IMR-90 (cell line): ENCODE results near the gene NDOR1. TPM values are rescaled to one million over a fixed set of nuclear protein-coding genes. Genes with fewer than 3 reads are reported as not detected.

ENCODE experiments used
- ATAC-seq: fragments of 200-7000 bp; cut with Tn5 transposase; 2 replicates; pipeline ENCODE4 v1.9.1; 2020; ENCODE audit warnings: low read depth, mild to moderate bottlenecking, moderate library complexity
- BruUV-seq: library from RNA; stranded (reverse); fragments of 400-500 nt; replicated peaks from 2 replicates; lab custom pipeline; 2021; lab: Mats Ljungman, UMichigan
- CTCF ChIA-PET: fragments of 300-600 bp; formaldehyde crosslinking; extraction: SDS; loops from one replicate; lab custom pipeline; 2021; ENCODE audit warnings: antibody characterized with exemption; lab: Yijun Ruan, JAX
- POLR2A ChIA-PET: fragments of 300-600 bp; sonication (Branson Sonifier 250); formaldehyde crosslinking; loops from one replicate; lab custom pipeline; 2022; ENCODE audit warnings: antibody characterized with exemption; ENCODE audit not compliant: unreplicated experiment; lab: Charles Lee
- DNase-seq: peaks from one replicate; pipeline ENCODE4 v3.0.0; 2013
- H2AFZ ChIP-seq: replicated peaks from 2 replicates; pipeline ENCODE3; 2013; ENCODE audit warnings: low read length, mild to moderate bottlenecking; ENCODE audit not compliant: poor library complexity
- H2AK5ac ChIP-seq: 2 replicates; pipeline ENCODE4 v1.6.1; 2013; ENCODE audit warnings: low read depth, low read length, inconsistent platforms
- H2AK9ac ChIP-seq: replicated peaks from 2 replicates; pipeline ENCODE3; 2013; ENCODE audit warnings: mild to moderate bottlenecking, low read depth, low read length, moderate library complexity; ENCODE audit not compliant: poor library complexity
- H2BK120ac ChIP-seq: 2 replicates; pipeline ENCODE4 v1.6.1; 2013; ENCODE audit warnings: low read depth, low read length, inconsistent platforms
- H2BK15ac ChIP-seq: 3 replicates; pipeline ENCODE4 v1.6.1; 2013; ENCODE audit warnings: low read depth, low read length, inconsistent platforms
- H2BK20ac ChIP-seq: 2 replicates; pipeline ENCODE4 v1.6.1; 2013; ENCODE audit warnings: low read depth, mild to moderate bottlenecking, inconsistent platforms, low read length, moderate library complexity
- H2BK5ac ChIP-seq: 2 replicates; pipeline ENCODE4 v1.6.1; 2013; ENCODE audit warnings: mild to moderate bottlenecking, low read depth, low read length, inconsistent platforms; ENCODE audit not compliant: poor library complexity, severe bottlenecking
- H3K14ac ChIP-seq: replicated peaks from 2 replicates; pipeline ENCODE4 v1.6.1; 2013; ENCODE audit warnings: low read depth, low read length, inconsistent platforms
- H3K18ac ChIP-seq: 2 replicates; pipeline ENCODE4 v1.6.1; 2013; ENCODE audit warnings: low read depth, low read length, control low read depth
- H3K23ac ChIP-seq: 2 replicates; pipeline ENCODE4 v1.6.1; 2013; ENCODE audit warnings: low read depth, low read length, inconsistent platforms
- H3K27ac ChIP-seq: 2 replicates; pipeline ENCODE4 v1.5.1; 2013; ENCODE audit warnings: mild to moderate bottlenecking, control low read depth, low read length; ENCODE audit not compliant: insufficient read depth
- H3K27me3 ChIP-seq: 2 replicates; pipeline ENCODE4 v1.6.1; 2013; ENCODE audit warnings: low read length; ENCODE audit not compliant: control insufficient read depth, insufficient read depth
- H3K36me3 ChIP-seq: 2 replicates; pipeline ENCODE4 v1.6.1; 2013; ENCODE audit warnings: low read length, mixed read lengths; ENCODE audit not compliant: control insufficient read depth, insufficient read depth
- H3K4ac ChIP-seq: 2 replicates; pipeline ENCODE4 v1.6.1; 2013; ENCODE audit warnings: low read depth, low read length, inconsistent platforms
- H3K4me1 ChIP-seq: 2 replicates; pipeline ENCODE4 v1.6.1; 2013; ENCODE audit warnings: low read length, mixed read lengths; ENCODE audit not compliant: control insufficient read depth, insufficient read depth
- H3K4me2 ChIP-seq: 2 replicates; pipeline ENCODE4 v1.6.1; 2013; ENCODE audit warnings: low read depth, mild to moderate bottlenecking, control low read depth, low read length, moderate library complexity
- H3K4me3 ChIP-seq: 2 replicates; pipeline ENCODE4 v1.5.1; 2013; ENCODE audit warnings: low read depth, mild to moderate bottlenecking, control low read depth, low read length, moderate library complexity; ENCODE audit not compliant: insufficient read depth
- H3K56ac ChIP-seq: 2 replicates; pipeline ENCODE4 v1.6.1; 2013; ENCODE audit warnings: low read length, inconsistent platforms; ENCODE audit not compliant: insufficient read depth; ENCODE audit errors: extremely low read depth
- H3K79me1 ChIP-seq, 2 experiments: 2 replicates each; pipeline ENCODE4 v1.6.1; 2013; ENCODE audit warnings: low read length in 2 of 2, inconsistent platforms in 1 of 2, low read depth in 1 of 2
- H3K9ac ChIP-seq: 2 replicates; pipeline ENCODE4 v1.6.1; 2013; ENCODE audit warnings: low read depth, low read length, control low read depth
- H3K9me1 ChIP-seq: 2 replicates; pipeline ENCODE4 v1.6.1; 2013; ENCODE audit warnings: low read length, inconsistent platforms; ENCODE audit not compliant: insufficient read depth
- H3K9me3 ChIP-seq: 2 replicates; pipeline ENCODE4 v1.6.1; 2013; ENCODE audit warnings: low read length; ENCODE audit not compliant: control insufficient read depth, insufficient read depth
- H4K20me1 ChIP-seq: 2 replicates; pipeline ENCODE4 v1.6.1; 2013; ENCODE audit warnings: low read length, inconsistent platforms; ENCODE audit not compliant: insufficient read depth
- H4K5ac ChIP-seq: 2 replicates; pipeline ENCODE4 v1.6.1; 2013; ENCODE audit warnings: mild to moderate bottlenecking, low read depth, low read length, control low read depth
- H4K8ac ChIP-seq, 2 experiments: 2 replicates each; pipeline ENCODE4 v1.6.1; 2013; ENCODE audit warnings: low read depth in 2 of 2, low read length in 2 of 2, control low read depth in 1 of 2, inconsistent platforms in 1 of 2
- H4K91ac ChIP-seq: 2 replicates; pipeline ENCODE4 v1.6.1; 2013; ENCODE audit warnings: low read depth, low read length, inconsistent platforms; ENCODE audit not compliant: insufficient read depth
- BHLHE40 ChIP-seq: fragments of 150-350 bp; IDR thresholded peaks from 2 replicates; pipeline ENCODE4 v1.6.1; 2016; ENCODE audit warnings: mild to moderate bottlenecking, low read depth, low read length
- CHD1 ChIP-seq: IDR thresholded peaks from 2 replicates; pipeline ENCODE4 v1.6.1; 2012; ENCODE audit warnings: low read depth, low read length, improper control_type of control experiment
- ELK1 ChIP-seq: fragments of 150-350 bp; IDR thresholded peaks from 2 replicates; pipeline ENCODE4 v1.6.1; 2016; ENCODE audit warnings: low read depth, mild to moderate bottlenecking, low read length, moderate library complexity, borderline replicate concordance
- FOS ChIP-seq: fragments of 150-350 bp; IDR thresholded peaks from 2 replicates; pipeline ENCODE4 v1.6.1; 2016; ENCODE audit warnings: low read depth, low read length
- MAFK ChIP-seq: IDR thresholded peaks from 2 replicates; pipeline ENCODE4 v1.6.1; 2012; ENCODE audit warnings: low read depth, low read length, improper control_type of control experiment
- NFE2L2 ChIP-seq: fragments of 150-350 bp; IDR thresholded peaks from 2 replicates; pipeline ENCODE4 v1.6.1; 2016; ENCODE audit warnings: low read depth, mild to moderate bottlenecking, low read length
- POLR2A ChIP-seq: IDR thresholded peaks from 2 replicates; pipeline ENCODE4 v1.6.1; 2012; ENCODE audit warnings: mild to moderate bottlenecking, low read depth, low read length
- WGBS, 2 experiments: methylation state at CpG; one replicate each; pipeline versions ENCODE4 v1.1.5 to v1.1.7; 2013; ENCODE audit warnings: missing lambda C conversion rate in 2 of 2; ENCODE audit not compliant: insufficient read length in 1 of 2; ENCODE audit errors: extremely low coverage in 2 of 2; 5-methylcytosine and 5-hydroxymethylcytosine counted together
- dilution Hi-C: fragments of 300-500 bp; cut with HindIII; formaldehyde crosslinking; loops from one replicate; pipeline ENCODE4 v1.14.3; 2018; ENCODE audit warnings: low sequenced_read_pairs; ENCODE audit not compliant: unreplicated experiment
- in situ Hi-C: fragments of 300-500 bp; cut with MboI; formaldehyde crosslinking; loops from 3 replicates; pipeline ENCODE4 v1.14.3; 2019; ENCODE audit warnings: low sequenced_read_pairs, inconsistent platforms, mixed read lengths
- intact Hi-C: fragments of 100-400 bp; cut with micrococcal nuclease; formaldehyde crosslinking; loops from 2 replicates; pipeline ENCODE4 v1.10.0; 2022
- polyA plus RNA-seq, 3 experiments: library from polyadenylated mRNA; depleted of rRNA; stranded (reverse); fragments of >200 nt; gene quantifications; 2 replicates each; pipeline ENCODE4 v1.2.3, GENCODE V29; 2012; ENCODE audit warnings: low replicate concordance in 1 of 3
- total RNA-seq: library from RNA; depleted of rRNA; stranded (reverse); fragments of >200 nt; gene quantifications from 2 replicates; pipeline ENCODE4 v1.2.3, GENCODE V29; 2012

The NDOR1 gene
- total and polyA plus RNA-seq, 2 of the 4 experiments (the other 2 are of a cell fraction): 0.90 to 10.6 TPM

DNA sequence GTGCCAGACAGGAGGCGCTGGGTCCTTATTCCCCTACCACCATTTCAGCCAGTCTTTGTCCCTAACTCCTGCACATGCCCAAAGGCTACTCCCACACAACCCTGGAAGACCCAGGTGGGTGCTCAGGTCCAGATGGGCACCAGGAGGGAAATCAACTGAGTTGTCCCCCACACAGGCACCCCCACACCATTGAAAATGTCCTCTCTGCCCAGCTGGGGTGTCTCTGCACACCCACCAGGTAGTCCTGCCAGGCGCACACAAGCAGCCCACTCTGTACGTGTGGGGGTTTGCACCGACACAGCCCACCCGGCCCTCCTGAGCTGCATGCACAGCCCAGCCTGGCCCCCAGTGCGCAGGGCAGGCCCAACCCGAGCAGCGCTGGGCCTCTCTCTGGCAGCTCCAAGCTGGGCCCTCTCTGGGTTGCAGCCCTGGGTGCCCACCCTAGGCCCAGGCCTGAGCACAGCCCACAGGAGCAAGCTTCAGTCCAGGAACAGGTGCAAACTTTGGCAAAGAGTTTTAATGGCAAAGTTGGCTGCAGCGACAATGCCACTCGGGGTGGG lies 14.3 kb downstream of the NDOR1 start:
- Histone ChIP-seq H3K4ac (no peak overlapping the region), H2BK20ac (no peak overlapping the region), H4K20me1 (no peaks in the 10 kb centered on the region), H3K23ac (no peak overlapping the region), H3K4me3 (no peak overlapping the region), H3K9me1 (peaks cover 3% of the 10 kb centered on the region; the same call in 1 of the 2 replicates), H3K27me3 (no peaks in the 10 kb centered on the region), H2AK5ac (no peak overlapping the region), H4K91ac (no peak overlapping the region), H2BK120ac (no peak overlapping the region), H3K27ac (no peak overlapping the region), H3K4me2 (no peak overlapping the region), H3K4me1 (peaks cover 17% of the 10 kb centered on the region), H3K79me1 (peaks cover 0 to 4% of the 10 kb centered on the region in 2 experiments; a peak in 1 of 4 replicates), H3K18ac (no peak overlapping the region), H2AFZ (no peak overlapping the region), H3K14ac (no peak overlapping the region), H3K56ac (no peak overlapping the region), H2AK9ac (peak overlapping the region; percentile 42), H4K5ac (no peak overlapping the region), H3K36me3 (peaks cover 14% of the 10 kb centered on the region), H4K8ac (no peak overlapping the region), H2BK5ac (no peak overlapping the region), H3K9me3 (no peaks in the 10 kb centered on the region), H3K9ac (no peak overlapping the region), H2BK15ac (no peak overlapping the region)
- BruUV-seq: no TSS peak
- TF ChIP-seq FOS (no peak), CHD1 (no peak), ELK1 (no peak), BHLHE40 (no peak), MAFK (no peak), NFE2L2 (no peak), POLR2A (no peak)
- no peak for ATAC-seq
- no peak for DNase-seq
- ChIA-PET CTCF (no interaction called here), POLR2A (no interaction called here)
- WGBS, 2 experiments: 91% methylated on average over 8 of the region's 10 CpGs; no CpG with 5 or more reads in 1 of the 2 experiments
- in situ Hi-C loops: no loop called here
- dilution Hi-C loops: no loop called here
- intact Hi-C loops: no loop called here
